GM18520 (cell line): Measurements from ENCODE around the gene MAFF.
"Not testable (repeated sequence)": the region's sequence is repeated elsewhere in the genome, so short reads cannot be mapped to it uniquely, and the experiment has no call there.

Source experiments
- ATAC-seq: cut with Tn5 transposase; IDR thresholded peaks from one replicate; pipeline ENCODE4 v1.9.1; 2021; ENCODE audit not compliant: unreplicated experiment

Gene MAFF

GRCh38 chr22:38177044-38177443, 24.8 kb upstream of the MAFF start:
- ATAC-seq: no peak

GRCh38 chr22:38177571-38177925, 24.2 kb upstream of the MAFF start:
- ATAC-seq: not testable (repeated sequence)

GRCh38 chr22:38177926-38178604, 23.7 kb upstream of the MAFF start:
- no peak for ATAC-seq

GRCh38 chr22:38178605-38178937, 23.2 kb upstream of the MAFF start:
- ATAC-seq: not testable (repeated sequence)

GRCh38 chr22:38180841-38181452, 20.8 kb upstream of the MAFF start:
- no peak for ATAC-seq

- peak; percentile 78 for ATAC-seq
These were observed 20.2 kb upstream of the MAFF start, which contains the start of gene PLA2G6 for GRCh38 chr22:38181453-38182200. Gene PLA2G6, minus strand, starts transcription at chr22:38181830. Its CDS starts 12,404 bp downstream, at chr22:38169426.

GRCh38 chr22:38184788-38185187, 17.0 kb upstream of the MAFF start:
- ATAC-seq: no peak

GRCh38 chr22:38186429-38186828, 15.4 kb upstream of the MAFF start:
- no peak for ATAC-seq

- ATAC-seq: no peak
These were observed 14.2 kb upstream of the MAFF start for GRCh38 chr22:38187413-38188212.

GRCh38 chr22:38189104-38189503, 12.7 kb upstream of the MAFF start:
- ATAC-seq: no peak

- no peak for ATAC-seq
These were observed 11.2 kb upstream of the MAFF start for GRCh38 chr22:38190581-38190980.

GRCh38 chr22:38191055-38191454, 10.7 kb upstream of the MAFF start:
- no peak for ATAC-seq

- no peak for ATAC-seq
These were observed 9.9 kb upstream of the MAFF start for GRCh38 chr22:38191731-38192474.

GRCh38 chr22:38192475-38192863, 9.3 kb upstream of the MAFF start:
- no peak for ATAC-seq

- no peak for ATAC-seq
These were observed 8.2 kb upstream of the MAFF start for GRCh38 chr22:38193580-38193979.

GRCh38 chr22:38196791-38197419, 4.9 kb upstream of the MAFF start:
- no peak for ATAC-seq

GRCh38 chr22:38199826-38200559, 1.8 kb upstream of the MAFF start:
- no peak for ATAC-seq

GRCh38 chr22:38201371-38201710, 453 bp upstream of the MAFF start:
- no peak for ATAC-seq

GRCh38 chr22:38202437-38203089, 769 bp downstream of the MAFF start:
- ATAC-seq: no peak
